Activated T-cell treated with anti-CD3 and anti-CD28 coated beads, Interleukin-2, amount 50 U/mL, for 48 hours (primary cell): Measurements from ENCODE around the gene NFATC4.

Experiments used
- DNase-seq, 2 experiments: peaks; one replicate each; pipeline ENCODE4 v3.0.0-alpha.2; 2020

The NFATC4 gene

GRCh38 chr14:24367514-24368211 is at the start of gene NFATC4:
Gene NFATC4, plus strand, starts transcription at chr14:24368184. Its CDS starts 157 bp downstream, at chr14:24368341.
- DNase-seq, result peak; percentile 29 to 35

- no peak for DNase-seq
Observed at GRCh38 chr14:24321212-24321975, 46.6 kb upstream of the NFATC4 start.

GRCh38 chr14:24322672-24323071 is 45.3 kb upstream of the NFATC4 start:
- DNase-seq, result no peak

DNA sequence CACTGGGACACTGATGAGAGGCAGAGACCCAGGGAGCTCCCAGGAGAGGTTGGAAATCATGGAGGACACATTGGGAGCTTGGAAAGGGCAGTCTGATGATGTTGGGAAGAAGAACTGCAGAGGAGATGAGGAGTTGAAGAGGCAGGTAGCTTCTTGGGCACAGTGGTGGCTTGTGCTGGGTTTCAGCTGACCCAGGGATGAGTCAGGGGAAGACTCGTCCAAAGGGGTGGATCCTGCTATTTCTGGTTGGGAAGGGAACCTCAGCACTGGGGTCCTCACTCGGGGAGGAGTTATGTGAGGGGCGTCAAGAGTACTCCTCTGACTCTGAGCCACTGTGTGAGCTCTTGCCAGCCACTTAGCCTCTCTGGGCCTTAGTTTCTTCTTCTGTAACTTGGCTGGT is 44.6 kb upstream of the NFATC4 start:
- DNase-seq, result no peak

GRCh38 chr14:24324024-24324423 is 44.0 kb upstream of the NFATC4 start:
- no peak for DNase-seq

GRCh38 chr14:24325041-24325530 is 42.9 kb upstream of the NFATC4 start:
- DNase-seq, result no peak

DNA sequence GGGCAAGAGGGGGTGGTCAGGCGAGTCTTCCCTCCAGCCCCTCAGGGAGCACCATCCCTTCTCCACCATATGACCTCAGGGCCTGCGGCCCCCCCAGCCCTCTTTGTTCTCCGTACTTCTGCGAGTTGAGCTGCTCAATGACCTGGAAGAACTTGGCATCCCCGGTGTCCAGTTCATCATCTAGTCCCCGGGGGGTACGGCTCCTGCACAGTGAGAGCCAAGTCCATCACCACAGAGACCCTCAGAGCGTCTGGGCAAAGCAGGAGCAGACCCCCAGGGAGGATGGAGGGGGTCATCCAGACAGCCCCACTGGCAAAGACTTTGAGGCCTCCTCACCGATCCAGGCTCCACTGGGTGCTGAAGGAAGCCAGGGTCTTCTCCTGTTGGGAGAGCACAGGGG is 42.0 kb upstream of the NFATC4 start:
- DNase-seq, result no peak

GRCh38 chr14:24327303-24327702 is 40.7 kb upstream of the NFATC4 start:
- DNase-seq, result no peak

DNA sequence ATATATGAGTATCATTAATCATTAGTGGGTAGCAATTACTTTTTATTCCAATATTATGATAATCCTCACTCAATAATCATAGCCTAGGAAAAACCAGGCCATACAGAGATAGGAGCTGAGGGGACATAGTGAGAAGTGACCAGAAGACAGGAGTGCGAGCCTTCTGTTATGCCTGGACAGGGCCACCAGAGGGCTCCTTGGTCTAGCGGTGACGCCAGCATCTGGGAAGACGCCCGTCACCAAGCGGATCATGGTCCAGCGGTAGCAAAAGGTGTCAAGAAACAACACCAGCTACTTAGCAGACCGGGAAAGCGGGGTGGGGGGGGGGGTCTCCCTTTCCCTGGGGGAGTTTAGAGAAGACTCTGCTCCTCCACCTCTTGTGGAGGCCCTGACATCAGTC is 40.1 kb upstream of the NFATC4 start:
- DNase-seq, result peak; percentile 35 to 59

GRCh38 chr14:24329073-24329663 is 38.8 kb upstream of the NFATC4 start:
- no peak for DNase-seq

- peak; percentile 66 to 74 for DNase-seq
Observed at GRCh38 chr14:24329736-24330135, 38.2 kb upstream of the NFATC4 start.

- DNase-seq, result no peak
Observed at GRCh38 chr14:24330973-24331674, 36.9 kb upstream of the NFATC4 start.

- DNase-seq, result peak in 1 of 2 experiments; percentile 31
Observed at GRCh38 chr14:24331731-24332267, 36.2 kb upstream of the NFATC4 start.

GRCh38 chr14:24332268-24332993 is 35.6 kb upstream of the NFATC4 start:
- DNase-seq, result peak; percentile 86 to 87

DNA sequence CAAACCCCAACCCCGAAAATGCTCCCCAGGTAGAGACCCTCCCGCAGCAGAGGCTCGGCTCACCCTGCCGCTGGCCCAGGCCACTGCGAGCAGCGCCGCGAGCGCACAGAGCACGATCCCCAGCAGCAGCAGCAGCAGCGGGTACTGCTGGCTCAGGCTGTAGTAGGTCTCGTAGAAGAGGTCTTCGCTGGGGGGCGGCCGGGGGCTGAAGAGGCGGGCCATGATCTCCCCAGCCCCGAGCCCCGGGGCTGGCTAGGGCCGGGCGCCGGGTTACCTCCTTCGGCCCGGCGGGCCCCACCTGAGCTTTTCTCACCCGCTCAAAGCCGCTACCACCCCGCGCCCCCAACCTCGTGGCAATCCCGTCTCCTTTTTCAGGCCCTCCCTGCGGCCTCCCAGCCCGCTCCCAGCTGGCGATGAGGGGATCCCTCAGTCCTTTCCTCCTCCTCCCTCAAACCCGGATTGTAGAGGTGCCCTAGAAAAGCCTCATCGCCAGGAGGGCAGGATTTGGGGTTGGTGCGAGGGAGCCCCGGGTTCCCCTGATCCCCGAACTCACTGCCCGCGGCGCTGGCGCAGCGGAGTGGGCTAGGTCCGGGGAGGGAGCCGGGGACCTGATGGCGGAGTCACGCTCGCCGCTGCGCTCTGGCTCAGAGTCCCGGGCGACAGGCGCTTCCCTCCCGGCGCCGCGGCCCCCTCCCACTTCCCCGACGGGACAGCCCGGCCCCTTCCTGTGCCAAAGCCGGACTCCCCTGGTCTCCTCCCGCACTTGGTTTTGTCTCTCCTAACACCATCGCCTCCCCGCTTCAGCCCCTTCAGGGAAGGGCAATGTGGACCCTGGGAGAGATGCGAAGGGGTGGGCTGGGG is 33.3 kb upstream of the NFATC4 start, which contains the start of gene ADCY4:
Gene ADCY4 (minus strand): TSS at position 641 of the 861 bp plus-strand sequence. CDS start 419 bp downstream, at position 222.
- peak; percentile 47 to 57 for DNase-seq

GRCh38 chr14:24335461-24336171 is 32.4 kb upstream of the NFATC4 start:
- no peak for DNase-seq

DNA sequence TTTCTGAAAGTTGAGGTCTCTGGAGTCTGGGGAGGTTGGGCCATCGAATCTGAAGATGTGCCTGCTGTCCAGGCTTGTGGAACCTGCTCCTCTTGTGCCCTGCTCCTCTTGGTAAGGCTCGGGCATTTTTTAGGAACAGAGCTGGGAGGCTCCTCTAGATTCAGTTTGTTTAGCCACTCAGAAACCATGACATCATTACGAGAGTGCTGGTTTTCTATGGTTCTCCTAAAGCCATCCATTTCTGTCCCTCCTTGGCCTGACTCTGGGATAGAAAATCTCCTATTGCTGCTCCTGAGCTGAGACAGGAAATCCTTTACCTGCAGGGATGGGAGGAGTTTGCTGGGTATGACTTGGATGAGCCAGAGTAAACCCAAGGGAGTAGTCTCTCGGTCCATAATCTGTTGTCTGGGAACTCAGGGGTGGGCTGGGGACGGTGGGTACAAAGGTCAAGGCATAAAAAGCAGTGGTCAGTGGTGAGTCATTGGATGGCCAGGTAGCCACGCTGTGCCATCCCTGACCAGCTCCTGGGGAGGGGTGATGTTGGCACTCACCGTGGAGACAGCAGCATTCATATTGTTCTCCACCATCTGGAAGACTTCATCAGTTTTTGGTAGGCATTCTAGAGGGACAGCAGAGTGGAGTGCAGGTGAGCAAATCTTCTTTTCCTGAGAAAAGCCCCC is 30.7 kb upstream of the NFATC4 start:
- DNase-seq, result no peak

DNA sequence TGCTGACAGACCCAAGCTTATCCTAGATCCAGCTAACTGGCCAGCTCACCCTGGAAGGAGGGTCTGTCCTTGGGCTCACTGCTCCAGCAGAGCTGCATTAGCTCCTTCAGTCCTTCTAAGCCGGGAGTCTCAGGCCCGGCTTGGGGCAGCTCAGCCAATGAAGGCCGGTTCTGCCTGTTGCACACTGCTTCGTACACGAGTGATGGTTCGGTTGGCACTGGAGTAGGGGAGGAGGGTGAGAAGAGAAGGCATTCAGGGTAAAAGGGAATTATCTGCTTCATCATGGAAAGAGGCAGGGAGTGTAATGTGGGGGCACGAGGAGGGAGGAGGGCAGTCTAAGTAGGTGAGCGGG is 30.2 kb upstream of the NFATC4 start:
- DNase-seq, result no peak

DNA sequence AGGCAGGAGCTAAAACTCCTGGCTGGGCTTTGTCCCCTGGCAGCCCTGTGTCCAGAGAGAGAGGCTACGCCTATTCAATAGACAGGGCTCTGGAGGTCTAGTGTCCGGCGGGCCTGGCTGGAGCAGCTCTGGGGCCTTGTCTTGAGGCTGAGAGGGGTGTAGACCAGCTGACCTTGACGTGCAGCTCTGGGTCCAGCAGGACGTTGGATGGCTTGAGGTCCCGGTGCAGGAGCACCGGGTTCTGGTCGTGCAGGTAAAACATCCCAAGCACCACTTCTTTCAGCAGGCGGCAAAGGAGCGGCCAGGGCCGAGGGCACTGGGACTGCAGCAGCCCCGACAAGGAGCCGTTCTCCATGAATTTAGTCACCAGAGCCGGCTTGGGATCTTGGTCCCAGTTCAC is 29.1 kb upstream of the NFATC4 start:
- no peak for DNase-seq
